ENCODE measurements around the gene DUS1L.

DUS1L gene

GRCh38 chr17:82084373-82085030 lies 18.9 kb upstream of the DUS1L start:
- no peak for ATAC-seq
- TF ChIP-seq TSHZ2 (CRISPR knock-in tag; IDR thresholded peaks at IDR 0.05): no peak
- no peak for TF ChIP-seq CSDC2 (CRISPR knock-in tag; IDR thresholded peaks at IDR 0.05)
- no peak for TF ChIP-seq RARB (CRISPR knock-in tag; IDR thresholded peaks at IDR 0.05)
- no peak for TF ChIP-seq PATZ1 (CRISPR knock-in tag; IDR thresholded peaks at IDR 0.05; ENCODE audit: borderline replicate concordance)
- no peak for TF ChIP-seq CSRNP3 (CRISPR knock-in tag; IDR thresholded peaks at IDR 0.05)
- TF ChIP-seq TCF4 (CRISPR knock-in tag; IDR thresholded peaks at IDR 0.05; ENCODE audit: borderline replicate concordance): no peak
- TF ChIP-seq ZFP3 (CRISPR knock-in tag; IDR thresholded peaks at IDR 0.05): no peak
- no peak for TF ChIP-seq ZNF70 (CRISPR knock-in tag; IDR thresholded peaks at IDR 0.05)
- TF ChIP-seq ZNF565 (CRISPR knock-in tag; conservative IDR thresholded peaks at IDR 0.05; ENCODE audit: low read depth): no peak
- no peak for TF ChIP-seq ZC3H10 (CRISPR knock-in tag; IDR thresholded peaks at IDR 0.05)
- no peak for TF ChIP-seq ARNTL (CRISPR knock-in tag; IDR thresholded peaks at IDR 0.05; ENCODE audit: borderline replicate concordance, low read depth)
- no peak for TF ChIP-seq SNAI2 (CRISPR knock-in tag; IDR thresholded peaks at IDR 0.05)
- TF ChIP-seq ISL1 (CRISPR knock-in tag; IDR thresholded peaks at IDR 0.05): no peak
- no peak for TF ChIP-seq ZFP30 (CRISPR knock-in tag; IDR thresholded peaks at IDR 0.05)
- TF ChIP-seq GLIS3 (CRISPR knock-in tag; IDR thresholded peaks at IDR 0.05): no peak
- no peak for TF ChIP-seq ESRRG (CRISPR knock-in tag; IDR thresholded peaks at IDR 0.05)
- no peak for TF ChIP-seq OSR1 (CRISPR knock-in tag; IDR thresholded peaks at IDR 0.05)
- TF ChIP-seq POU6F1 (CRISPR knock-in tag; IDR thresholded peaks at IDR 0.05; ENCODE audit: borderline replicate concordance, low read depth): no peak
- no peak for TF ChIP-seq CREB5 (CRISPR knock-in tag; IDR thresholded peaks at IDR 0.05; ENCODE audit: low read depth)
- no peak for TF ChIP-seq BACH2 (CRISPR knock-in tag; IDR thresholded peaks at IDR 0.05; ENCODE audit: borderline replicate concordance)

GRCh38 chr17:82083533-82084359 lies 18.1 kb upstream of the DUS1L start:
- no peak for ATAC-seq
- TF ChIP-seq ESRRG (CRISPR knock-in tag; IDR thresholded peaks at IDR 0.05) (no peak), ISL1 (CRISPR knock-in tag; IDR thresholded peaks at IDR 0.05) (no peak), GLIS3 (CRISPR knock-in tag; IDR thresholded peaks at IDR 0.05) (no peak), TOX (CRISPR knock-in tag; IDR thresholded peaks at IDR 0.05; ENCODE audit: borderline replicate concordance) (no peak), PATZ1 (CRISPR knock-in tag; IDR thresholded peaks at IDR 0.05; ENCODE audit: borderline replicate concordance) (no peak), TCF4 (CRISPR knock-in tag; IDR thresholded peaks at IDR 0.05; ENCODE audit: borderline replicate concordance) (no peak), POU6F1 (CRISPR knock-in tag; IDR thresholded peaks at IDR 0.05; ENCODE audit: borderline replicate concordance, low read depth) (no peak), ZC3H10 (CRISPR knock-in tag; IDR thresholded peaks at IDR 0.05) (no peak), BACH2 (CRISPR knock-in tag; IDR thresholded peaks at IDR 0.05; ENCODE audit: borderline replicate concordance) (no peak), OSR1 (CRISPR knock-in tag; IDR thresholded peaks at IDR 0.05) (no peak), CSRNP3 (CRISPR knock-in tag; IDR thresholded peaks at IDR 0.05) (no peak), ARNTL (CRISPR knock-in tag; IDR thresholded peaks at IDR 0.05; ENCODE audit: borderline replicate concordance, low read depth) (no peak), SNAI2 (CRISPR knock-in tag; IDR thresholded peaks at IDR 0.05) (no peak), ZFP3 (CRISPR knock-in tag; IDR thresholded peaks at IDR 0.05) (no peak), ZFP30 (CRISPR knock-in tag; IDR thresholded peaks at IDR 0.05) (no peak), ZNF565 (CRISPR knock-in tag; conservative IDR thresholded peaks at IDR 0.05; ENCODE audit: low read depth) (no peak)
